GM23248 (cell line): ENCODE measurements around the gene TMEM63C. TPM values are rescaled to one million over a fixed set of nuclear protein-coding genes. Genes with fewer than 3 reads are reported as not detected.

ENCODE experiments used
- DNase-seq: peaks from one replicate; pipeline ENCODE4 v3.0.0-alpha.2; 2015
- H2AFZ ChIP-seq: fragments of 200-600 bp; sonication (generic); 2 replicates; pipeline ENCODE4 v1.6.1; 2016; ENCODE audit warnings: antibody characterized with exemption
- H3F3A ChIP-seq: fragments of 200-600 bp; sonication (generic); 2 replicates; pipeline ENCODE4 v1.6.1; 2016; ENCODE audit warnings: mild to moderate bottlenecking, antibody characterized with exemption, mixed run types; ENCODE audit not compliant: insufficient read depth
- H3K27ac ChIP-seq: fragments of 200-600 bp; sonication (generic); 2 replicates; pipeline ENCODE4 v1.5.1; 2016; ENCODE audit warnings: mild to moderate bottlenecking
- H3K27me3 ChIP-seq: fragments of 200-600 bp; sonication (generic); replicated peaks from 2 replicates; pipeline ENCODE4 v1.6.1; 2016; ENCODE audit warnings: mild to moderate bottlenecking; ENCODE audit not compliant: insufficient read depth
- H3K36me3 ChIP-seq: fragments of 200-600 bp; sonication (generic); 2 replicates; pipeline ENCODE4 v1.6.1; 2016; ENCODE audit warnings: low read depth, mild to moderate bottlenecking
- H3K4me1 ChIP-seq: fragments of 200-600 bp; sonication (generic); 2 replicates; pipeline ENCODE4 v1.6.1; 2016; ENCODE audit warnings: mild to moderate bottlenecking; ENCODE audit not compliant: insufficient read depth
- H3K4me2 ChIP-seq: fragments of 200-600 bp; sonication (generic); one replicate; pipeline ENCODE4 v1.6.1; 2016; ENCODE audit warnings: mild to moderate bottlenecking; ENCODE audit not compliant: unreplicated experiment
- H3K4me3 ChIP-seq: fragments of 200-600 bp; sonication (generic); 2 replicates; pipeline ENCODE4 v1.5.1; 2016; ENCODE audit warnings: mild to moderate bottlenecking
- H3K79me2 ChIP-seq: fragments of 200-600 bp; sonication (generic); 2 replicates; pipeline ENCODE4 v1.6.1; 2016; ENCODE audit warnings: mild to moderate bottlenecking; ENCODE audit not compliant: insufficient read depth
- H3K9ac ChIP-seq: fragments of 200-600 bp; sonication (generic); 2 replicates; pipeline ENCODE4 v1.6.1; 2016; ENCODE audit warnings: mild to moderate bottlenecking
- H3K9me2 ChIP-seq: fragments of 200-600 bp; sonication (generic); 2 replicates; pipeline ENCODE4 v1.6.1; 2016; ENCODE audit warnings: mixed run types, mild to moderate bottlenecking, moderate library complexity; ENCODE audit not compliant: insufficient read depth
- H3K9me3 ChIP-seq: fragments of 200-600 bp; sonication (generic); one replicate; pipeline ENCODE4 v1.6.1; 2017; ENCODE audit warnings: low read depth
- H4K20me1 ChIP-seq: fragments of 200-600 bp; sonication (generic); 2 replicates; pipeline ENCODE4 v1.6.0; 2016; ENCODE audit not compliant: insufficient read depth
- EZH2 ChIP-seq: fragments of 200-600 bp; sonication (generic); IDR thresholded peaks from 2 replicates; pipeline ENCODE4 v1.6.1; 2018; ENCODE audit warnings: antibody characterized with exemption, mild to moderate bottlenecking; ENCODE audit not compliant: insufficient read depth, poor library complexity, severe bottlenecking
- EZH2phosphoT487 ChIP-seq: fragments of 200-600 bp; sonication (generic); IDR thresholded peaks from 2 replicates; pipeline ENCODE4 v1.6.1; 2018; ENCODE audit warnings: antibody characterized with exemption, moderate library complexity, mild to moderate bottlenecking, low read depth; ENCODE audit not compliant: insufficient read depth
- WGBS, 2 experiments: methylation state at CpG; one replicate each; pipeline ENCODE4 v1.1.6; 2015 to 2017; ENCODE audit warnings: low lambda C conversion rate in 2 of 2, low coverage in 1 of 2; ENCODE audit errors: missing lambda C conversion rate in 2 of 2; 5-methylcytosine and 5-hydroxymethylcytosine counted together
- in situ Hi-C: fragments of 300-500 bp; cut with MboI; formaldehyde crosslinking; loops from 2 replicates; pipeline ENCODE4 v1.15.0; 2020
- polyA plus RNA-seq: library from polyadenylated mRNA; unstranded; fragments of >200 nt; fragmentation: Nextera tagmentation; extraction: Ambion mirVana; gene quantifications from 2 replicates; pipeline ENCODE4 v1.2.1, GENCODE V29; 2016
- total RNA-seq: library from RNA; depleted of rRNA; stranded (reverse); fragments of >200 nt; shearing (Covaris generic); gene quantifications from 2 replicates; pipeline ENCODE4 v1.2.3, GENCODE V29; 2014

Gene TMEM63C
- total and polyA plus RNA-seq, 2 experiments from 2014 or later: not detected

DNA sequence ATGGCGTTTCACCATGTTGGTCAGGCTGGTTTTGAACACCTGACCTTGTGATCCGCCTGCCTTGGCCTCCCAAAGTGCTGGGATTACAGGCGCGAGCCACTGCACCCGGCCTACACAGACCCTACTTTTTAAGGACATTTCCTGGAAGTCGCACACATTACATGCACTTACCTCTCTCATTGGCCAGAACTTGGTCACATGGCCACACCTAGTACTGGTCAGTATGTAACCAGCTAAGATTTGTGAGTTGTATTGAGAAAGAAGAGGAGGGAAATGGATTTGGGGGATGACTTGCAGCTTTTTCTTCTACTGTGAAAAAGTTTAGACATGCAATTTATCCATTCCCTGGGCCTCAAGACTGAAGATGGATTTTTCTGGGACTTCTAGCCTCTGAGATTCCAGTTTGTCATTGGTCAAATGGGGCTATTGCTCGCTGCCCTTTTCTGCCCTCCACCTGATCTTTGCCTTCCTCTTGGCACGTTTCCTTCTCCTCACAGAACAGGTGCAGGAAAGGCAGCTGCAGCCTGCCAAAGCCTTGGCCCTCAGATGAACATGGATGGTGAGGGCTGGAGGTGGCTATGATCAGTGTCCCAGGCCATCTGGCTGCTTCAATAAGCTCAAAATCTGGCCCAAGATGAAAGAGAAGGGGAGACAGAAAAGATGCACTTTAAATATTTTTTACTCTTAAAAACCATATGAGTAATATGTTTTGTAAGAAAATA lies 32.9 kb upstream of the TMEM63C start:
- Histone ChIP-seq H3K9me3 (no peaks in the 10 kb centered on the region), H3F3A (no peaks in the 10 kb centered on the region), H2AFZ (no peak overlapping the region), H3K4me1 (no peaks in the 10 kb centered on the region), H3K4me2 (no peak overlapping the region), H4K20me1 (no peaks in the 10 kb centered on the region), H3K27ac (no peak overlapping the region), H3K36me3 (no peaks in the 10 kb centered on the region), H3K9ac (no peak overlapping the region), H3K79me2 (no peaks in the 10 kb centered on the region), H3K9me2 (no peaks in the 10 kb centered on the region), H3K4me3 (no peak overlapping the region), H3K27me3 (peaks cover 39% of the 10 kb centered on the region)
- in situ Hi-C loops: no loop called here
- WGBS, 2 experiments: 37 to 47% methylated on average over 8 of the region's 8 CpGs
- TF ChIP-seq EZH2 (no peak), EZH2phosphoT487 (no peak)
- no peak for DNase-seq

DNA sequence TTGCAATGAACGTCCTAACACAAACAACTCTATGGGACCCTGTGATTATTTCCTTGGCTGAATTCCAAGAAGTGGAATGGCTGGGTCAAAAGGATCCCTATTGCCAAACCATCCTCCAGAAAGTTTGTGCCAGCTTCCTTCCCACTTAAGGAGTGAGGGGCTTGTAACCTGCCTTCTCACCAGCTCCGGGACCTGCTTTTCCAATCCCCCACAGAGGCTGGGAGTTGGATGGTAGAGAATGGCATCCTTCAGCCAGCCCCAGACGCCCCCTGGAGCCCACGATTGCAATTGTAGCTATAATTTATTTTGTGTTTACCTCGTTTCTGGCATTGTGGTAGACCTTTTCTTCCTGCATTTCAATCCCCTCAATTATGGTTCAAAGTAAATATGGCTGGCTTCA lies 30.4 kb upstream of the TMEM63C start:
- H2AFZ ChIP-seq: no peak overlapping the region
- DNase-seq: peak; percentile 39
- H3K27ac ChIP-seq: no peak overlapping the region
- H3K9me2 ChIP-seq: no peaks in the 10 kb centered on the region
- no peak overlapping the region for H3K4me3 ChIP-seq
- H3K27me3 ChIP-seq: peaks cover 27% of the 10 kb centered on the region
- H3K4me2 ChIP-seq: no peak overlapping the region
- no peaks in the 10 kb centered on the region for H3K79me2 ChIP-seq
- in situ Hi-C loops: loop anchor here (10.0 kb wide), 1 partner anchor 144 kb away; no protein-coding TSS in a partner anchor
- no peaks in the 10 kb centered on the region for H3F3A ChIP-seq
- H3K9ac ChIP-seq: no peak overlapping the region
- no peaks in the 10 kb centered on the region for H3K9me3 ChIP-seq
- no peak for TF ChIP-seq EZH2
- no peak for TF ChIP-seq EZH2phosphoT487
- H3K4me1 ChIP-seq: no peaks in the 10 kb centered on the region
- H4K20me1 ChIP-seq: no peaks in the 10 kb centered on the region
- no peaks in the 10 kb centered on the region for H3K36me3 ChIP-seq
- WGBS, 2 experiments: 6 to 7% methylated on average over 5 of the region's 5 CpGs

DNA sequence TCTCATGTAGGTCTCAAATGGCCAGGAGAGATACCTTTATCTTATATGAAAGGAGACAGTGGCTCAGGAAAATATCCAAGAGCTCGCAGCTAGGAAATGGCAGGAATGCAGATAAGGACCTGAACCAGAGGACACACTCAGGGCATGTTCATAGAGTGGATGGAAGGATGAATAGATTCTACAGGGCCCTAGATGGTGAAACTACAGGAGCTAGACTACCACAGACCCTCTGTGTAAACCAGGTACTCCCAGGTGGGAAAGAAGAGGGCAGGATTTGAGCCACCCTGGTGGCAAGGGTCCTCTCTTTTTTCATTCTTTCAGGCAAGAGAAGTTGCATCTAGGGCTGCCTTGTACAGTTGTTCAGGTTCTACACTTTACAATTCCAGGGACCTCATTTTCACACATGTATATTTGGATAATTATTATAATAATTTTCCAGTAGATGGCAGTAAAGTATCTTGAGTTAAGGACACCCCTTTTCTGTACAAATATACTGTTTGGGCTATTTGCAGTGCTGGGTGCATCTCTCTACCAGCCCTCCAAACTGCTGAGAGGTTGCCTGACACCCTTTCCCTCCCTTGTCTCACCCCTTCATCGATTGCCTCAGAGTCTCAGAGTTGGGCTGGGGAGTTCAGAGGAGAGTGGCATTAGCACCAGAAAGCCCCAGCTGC lies 29.5 kb upstream of the TMEM63C start:
- H3K4me3 ChIP-seq: no peak overlapping the region
- H3K79me2 ChIP-seq: no peaks in the 10 kb centered on the region
- H3K27me3 ChIP-seq: peaks cover 19% of the 10 kb centered on the region
- no peaks in the 10 kb centered on the region for H4K20me1 ChIP-seq
- no peak overlapping the region for H3K4me2 ChIP-seq
- no peaks in the 10 kb centered on the region for H3K36me3 ChIP-seq
- peak; percentile 61 for DNase-seq
- no peak overlapping the region for H3K27ac ChIP-seq
- no peaks in the 10 kb centered on the region for H3K9me3 ChIP-seq
- TF ChIP-seq EZH2 (no peak), EZH2phosphoT487 (no peak)
- no peak overlapping the region for H2AFZ ChIP-seq
- H3K9me2 ChIP-seq: no peaks in the 10 kb centered on the region
- WGBS, 2 experiments: 9 to 18% methylated on average over 2 of the region's 2 CpGs
- no peak overlapping the region for H3K9ac ChIP-seq
- no peaks in the 10 kb centered on the region for H3F3A ChIP-seq
- H3K4me1 ChIP-seq: no peaks in the 10 kb centered on the region
- in situ Hi-C loops: loop anchor here (10.0 kb wide), 1 partner anchor 143 kb away; no protein-coding TSS in a partner anchor

DNA sequence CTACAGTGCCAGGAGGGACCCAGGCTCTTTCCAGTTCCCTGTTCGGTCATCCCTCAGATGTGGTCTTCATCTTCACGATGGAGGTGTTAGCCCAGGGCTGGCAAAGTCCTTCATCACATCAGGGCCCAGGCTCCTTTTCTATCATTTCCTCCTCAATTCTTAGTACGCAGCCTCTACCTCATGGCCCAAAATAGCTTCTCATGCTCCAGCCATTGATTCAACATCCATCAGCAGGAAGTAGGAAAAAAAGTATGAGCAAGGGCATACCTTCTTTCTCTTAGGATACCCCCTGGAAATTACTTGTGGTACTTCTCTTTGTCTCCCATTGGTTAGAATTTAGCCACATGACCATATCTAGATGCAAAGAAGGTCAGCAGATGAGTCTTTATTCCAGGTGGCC lies 27.8 kb upstream of the TMEM63C start:
- peaks cover 13% of the 10 kb centered on the region for H3K27me3 ChIP-seq
- H3K79me2 ChIP-seq: no peaks in the 10 kb centered on the region
- no peak overlapping the region for H2AFZ ChIP-seq
- in situ Hi-C loops: loop anchor here (10.0 kb wide), 1 partner anchor 141 kb away; no protein-coding TSS in a partner anchor
- no peak overlapping the region for H3K4me3 ChIP-seq
- no peaks in the 10 kb centered on the region for H3K36me3 ChIP-seq
- H3K4me1 ChIP-seq: no peaks in the 10 kb centered on the region
- no peak for TF ChIP-seq EZH2phosphoT487
- TF ChIP-seq EZH2: no peak
- H3K27ac ChIP-seq: no peak overlapping the region
- 60 to 79% methylated on average over 3 of the region's 3 CpGs for WGBS, 2 experiments
- H3K4me2 ChIP-seq: no peak overlapping the region
- no peak overlapping the region for H3K9ac ChIP-seq
- H3K9me3 ChIP-seq: no peaks in the 10 kb centered on the region
- no peak for DNase-seq
- H3K9me2 ChIP-seq: no peaks in the 10 kb centered on the region
- no peaks in the 10 kb centered on the region for H3F3A ChIP-seq
- H4K20me1 ChIP-seq: no peaks in the 10 kb centered on the region
